ENCODE results near the gene IL17REL. TPM values are rescaled to one million over a fixed set of nuclear protein-coding genes. Genes with fewer than 3 reads are reported as not detected.
"Not testable (repeated sequence)": the region's sequence is repeated elsewhere in the genome, so short reads cannot be mapped to it uniquely, and the experiment has no call there.

IL17REL gene
- total and polyA plus RNA-seq, 4 donors = 0.02 to 0.51 (median 0.19) TPM; not detected in 1

GRCh38 chr22:49946612-49947295, 65.8 kb downstream of the IL17REL start:
- WGBS, 2 donors = 82 to 92% methylated on average over 17 of the region's 17 CpGs
- no peak for ATAC-seq (ENCODE audit: insufficient read depth, low FRiP score)
- H3K4me1 ChIP-seq (ENCODE audit: control insufficient read depth in 5 of 5, insufficient read depth in 5 of 5, low read length in 5 of 5) = peaks cover 0 to 32% (median 8%) of the 10 kb centered on the region in 5 donors

GRCh38 chr22:49945042-49945794, 67.3 kb downstream of the IL17REL start:
- DNase-seq; H3K9ac ChIP-seq (ENCODE audit: insufficient read depth in 1 of 2, low read length in 2 of 2); H3K9me3 ChIP-seq (ENCODE audit: control insufficient read depth in 4 of 4, insufficient read depth in 3 of 4, low read length in 3 of 4); H3K27ac ChIP-seq (ENCODE audit: low read depth in 1 of 2, low read length in 1 of 2); H3K27me3 ChIP-seq (ENCODE audit: control insufficient read depth in 3 of 3, insufficient read depth in 3 of 3, low read length in 2 of 3); H3K4me3 ChIP-seq; ATAC-seq (ENCODE audit: insufficient read depth, low FRiP score); H3K36me3 ChIP-seq (ENCODE audit: control insufficient read depth in 4 of 4, insufficient read depth in 4 of 4, low read length in 4 of 4): not testable (repeated sequence)
- WGBS, 2 donors = 74 to 82% methylated on average over 17 of the region's 17 CpGs
- H3K4me1 ChIP-seq (ENCODE audit: control insufficient read depth in 5 of 5, insufficient read depth in 5 of 5, low read length in 5 of 5) = peaks cover 0 to 29% (median 4%) of the 10 kb centered on the region in 5 donors

More at GRCh38 chr22:49946612-49947295, 65.8 kb downstream of the IL17REL start:
- Histone ChIP-seq H3K9ac (ENCODE audit: insufficient read depth in 1 of 2, low read length in 2 of 2) (no peak overlapping the region), H3K9me3 (ENCODE audit: control insufficient read depth in 4 of 4, insufficient read depth in 3 of 4, low read length in 3 of 4) (no peaks in the 10 kb centered on the region), H3K27me3 (ENCODE audit: control insufficient read depth in 3 of 3, insufficient read depth in 3 of 3, low read length in 2 of 3) (no peaks in the 10 kb centered on the region), H3K36me3 (ENCODE audit: control insufficient read depth in 4 of 4, insufficient read depth in 4 of 4, low read length in 4 of 4) (no peaks in the 10 kb centered on the region), H3K4me3 (no peak overlapping the region), H3K27ac (ENCODE audit: low read depth in 1 of 2, low read length in 1 of 2) (peak overlapping the region in 1 of 2 donors; percentile 93)
- no peak for DNase-seq
- TF ChIP-seq CTCF (IDR thresholded peaks at IDR 0.05; ENCODE audit: control extremely low read depth, extremely low read depth) = no peak

Small RNA genes lying within 50 kb of the gene (small RNA-seq; reads per million reads assigned to genes)
- 0.06 reads per million for gene MIR6821 (ENCODE audit: low replicate concordance)

Other genes with a start within 250 kb of the IL17REL start
- 10 to 100 TPM; 36.4 to 51.5 TPM for gene BRD1, start 184.9 kb downstream of the IL17REL start, total RNA-seq
- 10 to 100 TPM; 16.6 to 19.8 TPM for gene BRD1, start 184.9 kb downstream of the IL17REL start, polyA plus RNA-seq
- 10 to 100 TPM; 10.9 to 13.2 TPM for gene ZBED4, start 158.9 kb downstream of the IL17REL start, total RNA-seq
- gene ZBED4, start 158.9 kb downstream of the IL17REL start, polyA plus RNA-seq = 1 to 10 TPM; 3.9 to 7.3 TPM
- gene ALG12, start 94.3 kb downstream of the IL17REL start, total RNA-seq = 10 to 100 TPM; 17.6 to 33.9 TPM
- 10 to 100 TPM; 13.6 to 15.6 TPM for gene ALG12, start 94.3 kb downstream of the IL17REL start, polyA plus RNA-seq
- 100 to 1,000 TPM in 1 of 2 donors, 10 to 100 TPM in 1; 18.7 to 106 TPM for gene CRELD2, start 94.1 kb downstream of the IL17REL start, total RNA-seq
- 100 to 1,000 TPM in 1 of 2 donors, 10 to 100 TPM in 1; 37.9 to 110 TPM for gene CRELD2, start 94.1 kb downstream of the IL17REL start, polyA plus RNA-seq
- gene PIM3, start 52.0 kb downstream of the IL17REL start, total RNA-seq = 100 to 1,000 TPM; 131 to 132 TPM
- gene PIM3, start 52.0 kb downstream of the IL17REL start, polyA plus RNA-seq = 100 to 1,000 TPM in 1 of 2 donors, 10 to 100 TPM in 1; 99.0 to 238 TPM
- not detected for gene TTLL8, start 45.5 kb upstream of the IL17REL start, total RNA-seq
- not detected for gene TTLL8, start 45.5 kb upstream of the IL17REL start, polyA plus RNA-seq
- 1 to 10 TPM in 1 of 2 donors, under 1 TPM in 1; 0.86 to 2.6 TPM for gene MLC1, start 72.7 kb upstream of the IL17REL start, total RNA-seq
- under 1 TPM; 0.65 to 0.68 TPM for gene MLC1, start 72.7 kb upstream of the IL17REL start, polyA plus RNA-seq
- 10 to 100 TPM in 1 of 2 donors, under 1 TPM in 1; 0.34 to 11.9 TPM for gene MOV10L1, start 77.2 kb upstream of the IL17REL start, total RNA-seq
- gene MOV10L1, start 77.2 kb upstream of the IL17REL start, polyA plus RNA-seq = under 1 TPM; 0.27 to 0.53 TPM
- gene PANX2, start 158.0 kb upstream of the IL17REL start, total RNA-seq = 1 to 10 TPM in 1 of 2 donors, under 1 TPM in 1; 1.00 to 3.9 TPM
- 1 to 10 TPM; 2.3 to 3.0 TPM for gene PANX2, start 158.0 kb upstream of the IL17REL start, polyA plus RNA-seq
- gene TRABD, start 173.1 kb upstream of the IL17REL start, total RNA-seq = 10 to 100 TPM; 16.2 to 70.3 TPM
- gene TRABD, start 173.1 kb upstream of the IL17REL start, polyA plus RNA-seq = 10 to 100 TPM; 54.1 to 72.7 TPM
- 10 to 100 TPM; 15.6 to 30.3 TPM for gene SELENOO, start 188.2 kb upstream of the IL17REL start, total RNA-seq
- 10 to 100 TPM; 21.3 to 26.9 TPM for gene SELENOO, start 188.2 kb upstream of the IL17REL start, polyA plus RNA-seq
- 10 to 100 TPM; 51.7 to 57.8 TPM for gene TUBGCP6, start 232.3 kb upstream of the IL17REL start, total RNA-seq
- gene TUBGCP6, start 232.3 kb upstream of the IL17REL start, polyA plus RNA-seq = 10 to 100 TPM; 26.5 to 41.1 TPM
- 10 to 100 TPM; 34.2 to 53.7 TPM for gene HDAC10, start 238.5 kb upstream of the IL17REL start, total RNA-seq
- 10 to 100 TPM; 32.2 to 38.3 TPM for gene HDAC10, start 238.5 kb upstream of the IL17REL start, polyA plus RNA-seq
- 10 to 100 TPM; 10.4 to 11.5 TPM for gene MAPK12, start 248.9 kb upstream of the IL17REL start, total RNA-seq
- gene MAPK12, start 248.9 kb upstream of the IL17REL start, polyA plus RNA-seq = 10 to 100 TPM; 12.2 to 13.1 TPM